Measurements from ENCODE around the gene XPO4.
A peak's percentile ranks its signal among the peaks of the same experiment; 100 is the strongest.
"Not testable (repeated sequence)": the region's sequence is repeated elsewhere in the genome, so short reads cannot be mapped to it uniquely, and the experiment has no call there.

The XPO4 gene

DNA sequence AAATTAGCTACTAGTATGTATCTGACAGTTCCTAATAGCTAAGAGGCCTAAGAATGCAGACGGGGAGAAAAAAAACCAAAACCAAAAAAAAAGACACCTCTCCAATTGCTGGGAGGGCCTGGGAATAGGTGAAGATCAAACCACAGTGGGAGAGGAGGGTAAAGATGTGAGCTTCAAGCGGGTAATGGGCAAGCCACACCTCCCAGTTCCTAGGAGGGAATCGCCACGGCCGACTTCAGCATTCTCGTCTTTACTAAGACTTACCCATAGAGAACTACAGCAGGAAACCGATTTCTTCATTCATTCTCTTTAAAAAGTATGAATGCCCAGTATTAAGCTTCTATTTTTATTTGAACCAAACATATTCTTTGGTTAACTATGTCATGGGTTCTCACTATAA lies 123.1 kb downstream of the XPO4 start:
- DNase-seq, result no peak

DNA sequence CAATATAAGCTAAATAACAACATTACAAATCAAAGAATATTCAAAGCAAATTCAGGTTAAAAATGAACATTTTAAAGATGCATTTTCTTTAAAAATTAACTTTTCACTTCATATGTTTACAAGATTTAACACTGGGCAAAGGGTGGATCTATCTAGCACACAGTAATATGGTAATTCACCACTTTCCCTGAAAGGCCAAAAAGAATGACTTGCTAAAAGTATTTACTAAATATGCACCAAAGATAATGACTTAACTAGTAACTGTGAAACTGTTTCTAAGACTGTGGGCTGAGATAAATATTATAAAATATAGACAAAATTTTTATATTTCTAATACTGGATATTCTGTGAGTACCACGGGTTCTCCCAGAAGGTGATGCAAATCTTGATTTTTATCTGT lies 124.2 kb downstream of the XPO4 start:
- DNase-seq, result no peak

DNA sequence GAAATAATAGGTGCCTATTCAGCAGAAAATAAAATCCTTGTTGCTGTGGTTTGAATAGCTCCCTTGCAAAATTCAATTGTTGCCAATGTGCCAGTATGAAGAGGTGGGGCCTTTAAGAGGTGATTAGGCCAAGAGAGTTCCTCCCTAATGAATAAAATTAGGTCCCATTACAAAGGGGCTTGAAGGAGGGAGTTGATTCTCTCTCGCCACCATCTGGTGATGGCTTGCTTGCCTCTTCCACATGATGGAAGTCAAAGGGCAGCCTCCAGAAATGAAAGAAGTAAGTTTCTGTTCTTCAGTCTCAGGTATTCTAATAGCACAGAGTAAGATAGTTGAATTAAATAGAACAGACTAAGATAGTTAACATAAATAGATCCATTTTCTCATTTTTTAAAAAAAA lies 125.8 kb downstream of the XPO4 start:
- DNase-seq, result no peak

DNA sequence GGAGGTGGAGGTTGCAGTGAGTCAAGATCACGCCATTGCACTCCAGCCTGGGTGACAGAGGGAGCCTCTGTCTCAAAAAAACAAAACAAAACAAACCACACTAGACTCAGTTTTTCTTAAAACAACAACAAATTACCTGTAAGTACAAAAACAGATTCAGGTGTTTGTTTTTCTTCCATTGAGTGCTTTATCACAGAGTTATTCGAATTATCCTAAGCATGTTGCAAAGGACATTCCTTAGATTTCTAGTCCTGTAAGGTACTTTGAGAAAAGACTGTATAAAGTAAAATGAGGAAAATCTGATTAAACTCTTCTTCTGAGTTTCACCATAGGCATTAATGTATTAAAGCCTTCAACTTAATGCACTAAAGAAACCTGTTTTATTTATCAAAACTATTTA lies 126.6 kb downstream of the XPO4 start:
- no peak for DNase-seq

DNA sequence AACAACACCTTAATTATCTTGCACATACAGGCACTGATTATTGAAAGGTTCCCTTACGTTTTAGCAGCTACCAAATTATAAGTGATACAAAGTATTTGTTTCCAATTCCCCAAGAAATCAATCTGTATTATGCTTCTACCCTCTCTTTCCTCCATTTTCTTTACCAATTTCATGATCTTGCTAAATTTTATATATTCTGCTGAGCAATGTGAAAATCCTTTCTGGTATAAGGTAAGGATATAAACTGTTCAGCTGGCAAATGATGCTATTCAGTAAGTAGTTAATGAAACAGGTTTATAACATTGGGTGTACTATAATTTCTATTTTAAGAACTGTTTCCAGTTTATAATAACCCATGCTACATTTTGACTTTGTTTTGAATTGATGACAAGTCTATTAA lies 127.8 kb downstream of the XPO4 start:
- DNase-seq, result no peak

DNA sequence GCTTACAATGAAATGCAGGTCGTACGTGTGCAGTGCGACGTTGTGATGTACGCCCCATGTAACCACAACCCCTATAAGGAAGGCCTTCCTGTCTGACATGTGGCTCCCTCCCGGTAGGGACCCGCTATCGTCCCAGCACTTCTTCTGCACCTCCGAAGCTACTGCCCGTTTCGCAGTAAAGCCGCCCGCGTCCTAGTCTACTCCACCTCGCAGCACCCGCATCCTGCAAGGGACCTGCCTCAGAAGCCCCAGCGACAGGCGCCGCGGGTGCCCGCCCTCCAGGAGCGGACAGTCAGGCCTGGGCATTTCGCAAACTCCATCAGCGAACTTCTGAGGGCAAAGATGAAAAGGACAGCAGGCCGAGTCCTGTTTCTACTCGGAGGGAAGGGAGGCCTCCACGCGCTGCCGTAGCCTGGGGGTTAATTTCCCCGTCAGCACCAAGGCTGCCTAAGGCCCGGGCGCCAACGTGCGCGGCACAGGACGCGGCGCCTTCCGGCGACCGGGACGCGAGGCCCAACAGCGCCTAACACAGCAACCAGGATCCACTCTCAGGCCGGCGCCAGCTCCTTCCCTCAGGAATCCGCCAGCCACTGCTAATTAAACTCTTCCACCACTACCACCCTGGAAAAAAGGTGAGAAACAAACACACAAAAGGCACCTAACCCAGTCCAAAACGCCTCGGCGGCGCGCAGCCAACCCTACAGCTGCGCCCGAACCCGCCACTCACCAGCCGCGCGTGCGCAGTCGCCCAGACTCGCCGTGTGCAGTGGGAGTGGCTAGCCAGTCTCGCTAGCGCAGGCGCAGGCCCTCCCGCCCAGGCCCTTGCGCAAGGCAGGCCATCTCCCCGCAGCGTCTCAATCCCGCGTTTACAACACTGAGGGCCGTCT lies 129.1 kb downstream of the XPO4 start, which contains the start of gene EEF1AKMT1:
EEF1AKMT1 (minus strand) TSS at position 768 of the 887 bp plus-strand sequence. CDS start 16,363 bp downstream, outside the sequence.
- DNase-seq, result peak; percentile 95

DNA sequence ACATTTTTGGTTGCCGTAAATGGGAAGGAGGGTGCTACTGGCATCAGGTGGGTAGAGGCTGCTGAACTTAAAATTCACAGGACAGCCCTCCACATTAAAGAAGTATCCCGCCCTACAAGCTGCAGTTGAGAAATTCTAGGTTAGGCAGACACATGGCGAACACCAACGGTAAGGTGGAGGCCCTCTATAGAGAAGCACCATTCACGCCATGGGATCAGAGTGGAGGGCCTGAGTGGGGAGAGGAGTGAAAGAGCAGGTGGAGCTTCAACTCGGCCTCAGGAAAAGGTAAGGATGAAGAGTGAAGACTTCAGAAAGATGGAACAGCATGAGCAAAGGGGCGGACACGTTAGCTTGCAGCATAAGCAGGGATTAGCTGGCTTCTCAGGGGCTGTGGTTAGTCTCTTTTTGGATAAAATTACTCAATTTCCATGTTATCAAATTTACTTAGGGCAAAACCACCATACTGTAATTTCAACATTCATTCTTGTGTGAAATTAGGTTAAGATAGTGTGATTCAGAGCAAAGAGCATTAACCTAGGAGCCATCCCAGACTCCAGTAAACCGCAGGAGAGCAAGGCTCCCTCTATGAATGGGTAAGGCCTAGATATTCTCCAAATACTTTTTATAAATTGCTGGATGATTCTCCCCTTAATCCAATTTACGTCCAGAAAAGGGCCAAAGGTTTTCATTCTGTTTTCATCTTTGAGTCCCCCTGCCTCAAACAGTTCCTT lies 130.0 kb downstream of the XPO4 start:
- DNase-seq, result no peak

DNA sequence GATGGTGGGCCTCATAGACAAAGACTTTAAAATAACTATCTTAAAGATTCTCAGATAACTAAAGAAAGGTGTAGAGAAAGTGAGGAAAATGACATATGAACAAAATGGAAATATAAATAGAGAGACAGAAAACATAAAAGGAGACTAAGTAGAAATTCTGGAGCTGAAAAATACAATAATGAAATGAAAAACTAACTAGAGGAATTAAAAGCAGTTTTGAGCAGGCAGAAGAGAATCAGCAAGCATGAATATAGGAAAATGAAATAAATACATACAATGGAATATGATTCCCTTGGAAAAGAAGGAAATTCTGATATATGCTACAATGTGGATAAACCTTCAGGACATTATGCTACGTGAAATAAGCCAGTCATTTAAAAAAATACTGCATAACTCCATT lies 132.7 kb downstream of the XPO4 start:
- no peak for DNase-seq

DNA sequence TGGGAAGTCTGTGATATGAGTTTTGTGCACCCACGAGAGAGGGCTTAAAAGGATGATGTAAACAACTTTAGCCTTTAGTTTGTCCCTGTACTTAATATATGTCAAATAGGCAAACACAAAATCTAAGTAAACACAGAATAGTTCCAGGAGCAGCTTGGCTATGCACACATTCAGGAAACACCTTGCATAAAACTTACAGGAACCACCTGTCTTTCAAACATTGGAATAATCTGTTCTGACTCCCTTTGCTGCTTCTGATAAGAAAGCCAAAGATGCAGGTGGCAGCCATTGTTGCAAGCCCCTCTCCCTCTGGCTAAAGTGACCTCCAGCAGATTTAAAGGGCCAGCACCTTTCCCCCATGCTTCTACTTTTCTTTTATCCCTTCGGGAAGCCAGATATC lies 133.5 kb downstream of the XPO4 start:
- DNase-seq, result no peak

DNA sequence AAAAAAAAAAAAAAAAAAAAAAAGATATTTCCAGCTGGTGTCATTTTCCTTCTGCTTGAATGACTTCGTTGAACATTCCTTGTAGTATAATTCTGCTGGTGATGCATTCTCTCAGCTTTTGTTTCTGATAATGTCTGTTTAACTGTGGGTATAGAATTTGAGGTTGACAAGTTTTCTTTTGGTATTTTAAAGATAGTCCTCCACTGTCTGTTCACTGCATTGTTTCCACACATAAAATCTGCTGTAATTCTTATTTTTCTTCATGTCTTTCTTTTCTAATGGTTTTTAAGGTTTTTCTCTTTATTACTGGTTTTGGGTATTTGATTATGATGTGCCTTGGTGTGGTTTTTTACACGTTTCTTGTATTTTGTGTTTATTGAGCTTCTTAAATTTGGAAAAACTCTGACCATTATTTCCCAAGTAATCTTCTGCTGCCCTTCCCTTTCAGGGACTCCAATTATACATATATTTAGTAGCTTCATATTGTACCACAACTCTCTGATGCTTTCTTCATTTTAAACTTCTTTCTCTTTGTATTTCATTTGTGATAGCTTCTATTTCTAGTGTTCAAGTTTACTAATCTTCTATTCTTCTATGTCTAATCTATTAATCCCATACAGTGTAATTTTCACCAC lies 135.1 kb downstream of the XPO4 start:
- no peak for DNase-seq

DNA sequence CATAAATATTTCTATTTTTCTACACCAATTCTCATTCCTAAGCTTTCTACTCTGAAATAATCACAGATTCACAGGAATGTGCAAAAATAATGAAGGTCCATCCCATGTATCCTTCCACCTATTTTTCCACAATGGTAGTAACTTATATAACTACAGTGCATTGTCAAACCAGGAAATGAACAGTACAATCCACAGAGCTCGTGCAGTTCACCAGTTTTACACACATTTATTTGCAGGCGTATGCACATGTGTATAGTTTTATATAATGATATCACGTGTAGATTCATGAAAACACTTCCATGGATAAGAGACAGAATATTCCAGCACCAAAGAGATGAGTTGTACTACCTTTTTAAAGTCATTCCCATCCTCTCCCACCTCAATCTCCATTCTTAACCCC lies 141.7 kb downstream of the XPO4 start:
- DNase-seq, result no peak

DNA sequence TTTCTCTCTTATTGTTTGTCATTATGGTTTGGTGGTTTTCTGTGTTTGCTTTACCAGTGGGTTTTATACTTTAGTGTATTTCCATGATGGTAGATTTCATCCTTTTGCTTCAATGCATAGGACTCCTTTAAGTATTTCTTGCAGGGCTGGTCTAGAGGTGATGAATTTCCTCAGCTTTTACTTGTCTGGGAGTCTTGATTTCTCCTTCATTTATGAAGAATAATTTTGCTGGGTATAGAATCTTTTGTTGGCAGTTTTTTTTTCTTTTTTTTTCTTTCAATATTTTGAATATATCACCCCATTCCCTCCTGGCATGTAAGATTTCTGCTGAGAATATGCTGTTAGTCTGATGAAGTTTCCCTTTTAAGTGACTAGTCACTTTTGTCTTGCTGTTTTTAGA lies 148.5 kb downstream of the XPO4 start:
- DNase-seq, result no peak

DNA sequence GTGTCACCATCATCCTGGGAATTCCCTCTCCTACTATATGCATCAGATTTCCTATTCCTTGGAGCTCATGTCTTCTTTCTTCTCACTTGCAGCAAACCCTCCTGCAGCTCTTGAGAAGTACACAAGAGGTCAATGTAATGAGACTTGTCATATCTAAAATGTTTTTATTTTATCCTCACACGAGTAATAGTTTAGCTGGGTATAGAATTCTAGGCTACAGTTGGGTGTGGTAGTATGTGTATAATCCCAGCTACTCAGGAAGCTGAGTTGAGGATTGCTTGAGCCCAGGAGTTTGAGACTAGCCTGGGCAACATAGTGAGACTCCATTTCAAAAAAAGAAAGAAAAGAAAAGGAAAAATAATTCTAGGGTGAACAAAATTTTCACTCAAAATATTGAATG lies 153.2 kb downstream of the XPO4 start:
- DNase-seq, result no peak

DNA sequence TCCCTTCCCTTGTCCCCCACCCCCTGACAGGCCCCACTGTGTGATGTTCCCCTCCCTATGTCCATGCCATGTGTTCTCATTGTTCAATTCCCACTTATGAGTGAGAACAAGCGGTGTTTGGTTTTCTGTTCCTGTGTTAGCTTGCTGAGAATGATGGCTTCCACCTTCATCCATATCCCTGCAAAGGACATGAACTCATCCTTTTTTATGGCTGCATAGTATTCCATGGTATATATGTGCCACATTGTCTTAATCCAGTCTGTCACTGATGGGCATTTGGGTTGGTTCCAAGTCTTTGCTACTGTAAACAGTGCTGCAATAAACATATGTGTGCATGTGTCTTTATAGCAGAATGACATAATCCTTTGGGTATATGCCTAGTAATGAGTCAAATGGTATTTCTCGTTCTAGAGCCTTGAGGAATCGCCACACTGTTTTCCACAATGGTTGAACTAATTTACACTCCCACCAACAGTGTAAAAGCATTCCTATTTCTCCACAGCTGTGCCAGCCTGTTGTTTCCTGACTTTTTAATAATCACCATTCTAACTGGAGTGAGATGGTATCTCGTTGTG lies 158.6 kb downstream of the XPO4 start:
- DNase-seq, result not testable (repeated sequence)

DNA sequence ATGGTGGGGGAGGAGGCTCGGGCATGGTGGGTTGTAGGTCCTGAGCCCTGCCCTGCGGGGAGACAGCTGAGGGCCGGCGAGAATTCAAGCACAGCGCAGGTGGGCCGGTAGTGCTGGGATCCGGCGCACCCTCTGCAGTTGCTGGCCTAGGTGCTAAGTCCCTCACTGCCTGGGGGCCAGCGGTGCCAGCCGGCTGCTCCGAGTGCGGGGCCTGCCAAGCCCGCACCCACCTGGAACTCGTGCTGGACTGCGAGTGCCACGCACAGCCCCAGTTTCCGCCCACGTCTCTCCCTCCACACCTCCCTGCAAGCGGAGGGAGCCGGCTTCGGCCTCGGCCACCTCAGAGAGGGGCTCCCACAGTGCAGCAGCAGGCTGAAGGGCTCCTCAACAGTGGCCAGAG lies 162.5 kb downstream of the XPO4 start:
- DNase-seq, result no peak

DNA sequence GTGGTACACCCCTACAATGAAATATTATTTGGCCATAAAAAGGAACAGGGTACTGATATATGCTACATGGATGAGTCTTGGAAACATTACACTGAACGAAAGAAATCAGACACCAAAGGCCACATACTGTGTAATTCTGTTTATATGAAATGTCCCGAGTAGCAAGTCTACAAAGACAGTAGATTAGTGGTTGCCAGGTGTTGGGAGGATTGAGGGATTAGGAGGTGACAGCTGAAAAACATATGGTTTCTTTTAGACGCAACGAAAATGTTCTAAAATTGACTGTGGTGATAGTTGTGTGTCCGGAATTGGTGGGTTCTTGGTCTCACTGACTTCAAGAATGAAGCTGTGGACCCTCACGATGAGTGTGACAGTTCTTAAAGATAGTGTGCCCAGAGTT lies 163.9 kb downstream of the XPO4 start:
- no peak for DNase-seq

DNA sequence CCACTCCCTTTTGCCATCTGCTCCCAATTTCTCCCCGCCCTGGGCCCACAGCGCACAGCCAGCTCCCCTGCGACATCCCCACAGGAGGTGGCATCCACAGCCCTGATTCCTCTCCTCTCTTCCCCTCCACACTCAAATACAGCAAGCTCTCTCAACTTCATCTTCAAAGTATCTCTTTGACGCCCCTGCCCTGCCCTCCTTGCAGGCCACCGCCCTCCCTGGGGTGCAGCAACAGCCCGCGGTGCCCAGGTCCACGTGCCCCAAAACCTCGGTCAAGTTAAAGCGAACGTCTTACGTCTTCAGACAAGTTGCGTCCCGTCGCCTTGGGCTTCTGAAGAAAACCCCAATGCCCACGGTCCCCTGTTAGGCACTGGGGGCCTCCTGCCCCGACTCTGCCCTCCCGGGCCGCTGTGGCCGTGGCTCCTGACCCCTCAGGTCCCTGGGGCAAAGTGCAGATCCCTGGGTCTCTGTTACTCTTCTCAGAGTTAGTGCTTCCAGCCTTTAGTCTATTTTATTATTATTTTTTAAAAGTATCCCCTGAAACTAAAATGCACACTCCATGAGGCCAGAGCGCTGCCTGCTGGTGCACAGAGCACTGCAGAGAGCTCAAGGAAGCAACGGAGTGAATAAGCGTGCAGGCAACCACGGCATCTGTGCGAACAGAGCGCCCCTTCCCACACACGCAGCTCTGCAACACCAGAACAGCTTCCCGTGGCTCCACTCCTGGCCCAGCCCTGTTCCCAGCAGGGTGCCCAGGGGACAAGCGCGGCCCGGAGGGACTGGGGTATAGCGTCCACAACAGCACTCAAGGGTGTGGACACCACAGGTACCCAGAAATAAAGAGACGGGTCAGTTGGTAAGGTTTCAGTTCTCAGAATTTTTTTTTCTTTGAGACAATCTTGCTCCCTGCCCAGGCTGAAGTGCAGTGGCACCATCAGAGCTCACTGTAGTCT lies 172.6 kb downstream of the XPO4 start:
- DNase-seq, result no peak

DNA sequence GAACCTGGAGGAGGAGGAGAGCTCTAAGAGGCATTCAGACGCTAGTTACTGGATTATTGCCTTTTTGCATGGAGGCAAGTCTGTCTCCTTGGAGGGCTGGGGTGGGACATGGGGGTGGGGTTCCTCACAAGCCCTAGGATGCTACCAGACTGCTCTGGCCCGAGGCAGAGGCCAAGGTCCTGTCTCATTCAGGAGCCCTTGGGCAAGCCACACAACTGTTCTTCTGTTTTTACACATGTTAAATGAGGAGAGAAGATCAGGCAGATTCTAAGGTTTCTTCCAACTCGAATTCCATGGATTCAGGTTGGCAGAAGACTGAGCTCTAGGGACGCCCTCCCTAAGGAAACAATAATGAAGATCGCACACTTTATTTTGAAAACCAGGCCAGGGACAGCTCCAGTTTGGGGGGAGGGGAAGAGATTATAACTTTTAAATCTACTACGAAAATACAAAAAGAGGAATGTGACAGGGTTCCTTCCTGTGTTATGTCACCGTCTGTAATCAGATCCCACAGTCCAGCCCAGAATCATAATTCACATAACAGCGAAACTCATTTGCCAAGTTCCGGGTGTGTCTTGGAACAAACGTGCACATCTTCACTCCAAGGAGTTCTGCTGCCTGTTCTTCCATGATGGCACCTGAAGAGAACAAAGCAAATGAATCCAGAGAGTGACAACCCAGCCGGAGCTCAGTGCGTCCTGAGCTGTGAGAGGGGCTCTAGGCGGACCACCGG lies 173.8 kb downstream of the XPO4 start:
- DNase-seq, result no peak

DNA sequence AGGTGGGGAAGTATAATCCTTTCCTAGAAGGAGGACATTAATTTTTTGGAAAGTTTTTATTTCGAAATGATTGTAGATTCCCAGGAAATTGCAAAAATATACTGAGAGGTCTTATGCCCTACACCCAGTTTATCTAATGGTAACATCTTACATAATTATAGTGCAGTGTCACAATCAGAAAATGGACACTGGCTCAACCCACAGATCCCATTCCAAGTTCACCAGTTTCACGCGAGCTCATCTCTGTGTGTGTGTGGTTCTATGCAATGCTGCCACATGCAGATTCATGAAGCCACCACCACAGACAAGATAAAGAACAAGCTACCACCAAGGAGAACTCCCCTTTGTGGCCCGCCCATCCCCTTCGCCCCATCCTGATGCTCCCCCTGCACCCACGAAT lies 174.7 kb downstream of the XPO4 start:
- no peak for DNase-seq

Data from CD4-positive, alpha-beta T cell treated with Interleukin-10 for 1 hour (primary cell).